A549 (cell line): ENCODE measurements around the gene SUV39H1. TPM values are rescaled to one million over a fixed set of nuclear protein-coding genes. Genes with fewer than 3 reads are reported as not detected.
"Not testable (repeated sequence)": the region's sequence is repeated elsewhere in the genome, so short reads cannot be mapped to it uniquely, and the experiment has no call there.

ENCODE experiments used
- ATAC-seq, 2 experiments: fragments of 200-7000 bp in 1 of 2; fragments of >200 bp in 1 of 2; cut with Nextera tagmentation in 1 of 2; cut with Tn5 transposase in 1 of 2; 3 replicates each; pipeline versions ENCODE4 v1.8.0 to v1.9.1; 2018 to 2020; ENCODE audit warnings: mild to moderate bottlenecking in 1 of 2, moderate library complexity in 1 of 2
- CTCF ChIA-PET: fragments of 300-600 bp; sonication (Branson Sonifier 250); formaldehyde crosslinking; extraction: SDS; loops from one replicate; lab custom pipeline; 2021; ENCODE audit warnings: antibody characterized with exemption, inconsistent platforms; lab: Yijun Ruan, JAX
- POLR2A ChIA-PET: fragments of 350-600 bp; formaldehyde crosslinking; extraction: SDS; loops from one replicate; lab custom pipeline; 2021; ENCODE audit warnings: antibody characterized with exemption, inconsistent platforms; lab: Yijun Ruan, JAX
- DNase-seq, 2 experiments: peaks; one replicate each; pipeline versions ENCODE4 v3.0.0 to v3.0.0-alpha.2; 2011 to 2016; ENCODE audit warnings: low read depth in 1 of 2, low spot score in 1 of 2
- FAIRE-seq: peaks from 2 replicates; lab custom pipeline; 2011; peaks lifted over from hg19 to GRCh38; lab: Jason Lieb, UNC
- H3K27ac ChIP-seq, 2 experiments: fragments of >200 bp; sonication (Bioruptor Twin); formaldehyde crosslinking; 3 replicates each; pipeline ENCODE4 v1.5.1; 2016 to 2017
- H3K4me1 ChIP-seq: fragments of >200 bp; sonication (Bioruptor Twin); formaldehyde crosslinking; 3 replicates; pipeline ENCODE4 v1.6.1; 2016
- H3K4me2 ChIP-seq: fragments of >200 bp; sonication (Bioruptor Twin); formaldehyde crosslinking; 3 replicates; pipeline ENCODE4 v1.6.1; 2016
- H3K4me3 ChIP-seq: fragments of >200 bp; sonication (Bioruptor Twin); formaldehyde crosslinking; 3 replicates; pipeline ENCODE4 v1.5.1; 2016
- H3K9me3 ChIP-seq: fragments of >200 bp; sonication (Bioruptor Twin); formaldehyde crosslinking; 3 replicates; pipeline ENCODE4 v1.6.1; 2016
- CBX2 ChIP-seq: fragments of 200-600 bp; sonication (generic); IDR thresholded peaks from 2 replicates; pipeline ENCODE4 v1.6.1; 2016; ENCODE audit warnings: low read depth, mild to moderate bottlenecking, borderline replicate concordance
- CBX8 ChIP-seq: fragments of 200-600 bp; sonication (generic); IDR thresholded peaks from 2 replicates; pipeline ENCODE4 v1.6.1; 2016
- CHD2 ChIP-seq: fragments of 150-350 bp; IDR thresholded peaks from 2 replicates; pipeline ENCODE4 v1.6.1; 2014; ENCODE audit warnings: low read length; ENCODE audit not compliant: partially characterized antibody
- EHF ChIP-seq: fragments of 250-450 bp; sonication (Bioruptor Pico); IDR thresholded peaks from 2 replicates; pipeline ENCODE4 v1.5.0; 2020; ENCODE audit warnings: mild to moderate bottlenecking
- EP300 ChIP-seq, 2 experiments: fragments of >200 bp; sonication (Bioruptor Twin); formaldehyde crosslinking; IDR thresholded peaks; 2 replicates in 1 of 2; 3 replicates in 1 of 2; pipeline ENCODE4 v1.6.1; 2016 to 2017
- FOXS1 ChIP-seq: fragments of 250-450 bp; sonication (Bioruptor Pico); IDR thresholded peaks from 2 replicates; pipeline ENCODE4 v1.5.0; 2020; ENCODE audit warnings: mild to moderate bottlenecking, moderate library complexity
- HEYL ChIP-seq: fragments of 250-450 bp; sonication (Bioruptor Pico); IDR thresholded peaks from 2 replicates; pipeline ENCODE4 v1.8.0; 2021; ENCODE audit warnings: mild to moderate bottlenecking, moderate library complexity
- HMGXB4 ChIP-seq: fragments of 250-450 bp; sonication (Bioruptor Pico); IDR thresholded peaks from 2 replicates; pipeline ENCODE4 v1.5.0; 2021; ENCODE audit warnings: mild to moderate bottlenecking, moderate library complexity, borderline replicate concordance
- HOXB13 ChIP-seq: fragments of 250-450 bp; sonication (Bioruptor Pico); IDR thresholded peaks from 2 replicates; pipeline ENCODE4 v1.5.0; 2020; ENCODE audit warnings: low read depth, mild to moderate bottlenecking, moderate library complexity
- KDM5A ChIP-seq: fragments of 200-600 bp; sonication (generic); IDR thresholded peaks from 2 replicates; pipeline ENCODE4 v1.6.1; 2016; ENCODE audit warnings: antibody characterized with exemption, mild to moderate bottlenecking
- MAZ ChIP-seq: fragments of 150-350 bp; IDR thresholded peaks from 2 replicates; pipeline ENCODE4 v1.6.1; 2014; ENCODE audit warnings: antibody characterized with exemption, low read depth, low read length, borderline replicate concordance
- POLR2A ChIP-seq: IDR thresholded peaks from 2 replicates; pipeline ENCODE4 v1.6.1; 2012; ENCODE audit warnings: mild to moderate bottlenecking, low read length
- RARB ChIP-seq: fragments of 250-450 bp; sonication (Bioruptor Pico); IDR thresholded peaks from 2 replicates; pipeline ENCODE4 v1.8.0; 2021; ENCODE audit warnings: mild to moderate bottlenecking, moderate library complexity
- REST ChIP-seq: fragments of 200-600 bp; sonication (generic); IDR thresholded peaks from 2 replicates; pipeline ENCODE4 v1.6.1; 2016; ENCODE audit warnings: antibody characterized with exemption, mild to moderate bottlenecking, moderate library complexity
- RFX5 ChIP-seq: fragments of 450-650 bp; IDR thresholded peaks from 2 replicates; pipeline ENCODE4 v1.7.1; 2014; ENCODE audit warnings: antibody characterized with exemption, mild to moderate bottlenecking, moderate library complexity
- SREBF2 ChIP-seq: fragments of 450-650 bp; IDR thresholded peaks from 2 replicates; pipeline ENCODE4 v1.6.1; 2014; ENCODE audit warnings: mild to moderate bottlenecking, moderate library complexity
- USF2 ChIP-seq: fragments of 450-650 bp; IDR thresholded peaks from 2 replicates; pipeline ENCODE4 v1.6.1; 2014; ENCODE audit warnings: antibody characterized with exemption
- ZC3H11A ChIP-seq: fragments of 450-650 bp; IDR thresholded peaks from 2 replicates; pipeline ENCODE4 v1.6.1; 2014; ENCODE audit warnings: antibody characterized with exemption, mild to moderate bottlenecking
- ZFP36 ChIP-seq: fragments of 450-650 bp; IDR thresholded peaks from 2 replicates; pipeline ENCODE4 v1.6.1; 2014; ENCODE audit warnings: borderline replicate concordance; ENCODE audit not compliant: partially characterized antibody
- WGBS: methylation state at CpG from one replicate; pipeline ENCODE4 v1.1.6; 2017; ENCODE audit errors: missing lambda C conversion rate; 5-methylcytosine and 5-hydroxymethylcytosine counted together
- polyA plus RNA-seq, 4 experiments: library from polyadenylated mRNA; depleted of rRNA in 3 of 4; stranded (reverse); fragments of >200 nt; fragmentation: RNase III in 1 of 4; extraction: RNeasy Plus Mini Kit Qiagen cat#74134 plus additional on column Dnase treatment in 1 of 4; gene quantifications; 2 replicates in 3 of 4; 3 replicates in 1 of 4; pipeline ENCODE4 v1.2.3, GENCODE V29; 2011 to 2017

Gene SUV39H1
- polyA plus RNA-seq, 2 of the 4 experiments (the other 2 are of a cell fraction): 13.4 to 19.9 TPM

- FAIRE-seq, CTCF ChIA-PET, H3K4me1 ChIP-seq, H3K9me3 ChIP-seq, ATAC-seq, POLR2A ChIA-PET, H3K4me3 ChIP-seq, H3K4me2 ChIP-seq, DNase-seq, H3K27ac ChIP-seq: not testable (repeated sequence)
- WGBS: 75% methylated on average over 10 of the region's 12 CpGs
Observed at GRCh38 chrX:48682795-48683194, 13.7 kb upstream of the SUV39H1 start.

GRCh38 chrX:48683411-48683982 lies 13.0 kb upstream of the SUV39H1 start, which contains the start of gene WAS:
Gene WAS (plus strand): TSS chrX:48683799. CDS start chrX:48683854, 55 bp downstream.
- no peaks in the 10 kb centered on the region for H3K9me3 ChIP-seq
- ATAC-seq (no peak), DNase-seq (no peak), FAIRE-seq (no peak)
- CTCF ChIA-PET: interaction anchor here (1.0 kb wide), 1 partner anchor 140 kb away, joined by 3 read pairs; no protein-coding TSS in a partner anchor
- H3K4me1 ChIP-seq: no peaks in the 10 kb centered on the region
- H3K27ac ChIP-seq: no peak within 1 kb of the TSS
- TF ChIP-seq EP300 (IDR thresholded peaks at IDR 0.05): no peak
- no peak for TF ChIP-seq HEYL
- TF ChIP-seq EHF (CRISPR knock-in tag): no peak
- TF ChIP-seq POLR2A: no peak
- TF ChIP-seq SREBF2: no peak
- TF ChIP-seq CHD2: no peak
- no peak for TF ChIP-seq ZC3H11A
- no peak for TF ChIP-seq USF2
- TF ChIP-seq FOXS1 (CRISPR knock-in tag): no peak
- TF ChIP-seq ZFP36: no peak
- no peak for TF ChIP-seq MAZ
- TF ChIP-seq HMGXB4 (CRISPR knock-in tag): no peak
- TF ChIP-seq CBX8: no peak
- no peak for TF ChIP-seq RARB (CRISPR knock-in tag)
- no peak for TF ChIP-seq RFX5
- no peak for TF ChIP-seq KDM5A
- no peak for TF ChIP-seq HOXB13
- TF ChIP-seq CBX2: no peak
- no peak for TF ChIP-seq REST
- no peak within 1 kb of the TSS for H3K4me3 ChIP-seq
- POLR2A ChIA-PET: no interaction called here
- H3K4me2 ChIP-seq: no peak within 1 kb of the TSS
- 61% methylated on average over 12 of the region's 13 CpGs for WGBS
